Stimulated activated CD8-positive, alpha-beta memory T cell treated with anti-CD3 and anti-CD28 coated beads, Interleukin-7, amount 100 ng/mL, for 1 hour (primary cell): ENCODE results near the gene ARFGAP1.
"Not testable (repeated sequence)": the region's sequence is repeated elsewhere in the genome, so short reads cannot be mapped to it uniquely, and the experiment has no call there.

Source experiments
- DNase-seq, 2 donors: peaks; one replicate each; pipeline ENCODE4 v3.0.0-alpha.2; 2020; ENCODE audit warnings: low read depth in 2 of 2

ARFGAP1 gene

GRCh38 chr20:63240004-63240403, 32.6 kb upstream of the ARFGAP1 start:
- DNase-seq: no peak

DNA sequence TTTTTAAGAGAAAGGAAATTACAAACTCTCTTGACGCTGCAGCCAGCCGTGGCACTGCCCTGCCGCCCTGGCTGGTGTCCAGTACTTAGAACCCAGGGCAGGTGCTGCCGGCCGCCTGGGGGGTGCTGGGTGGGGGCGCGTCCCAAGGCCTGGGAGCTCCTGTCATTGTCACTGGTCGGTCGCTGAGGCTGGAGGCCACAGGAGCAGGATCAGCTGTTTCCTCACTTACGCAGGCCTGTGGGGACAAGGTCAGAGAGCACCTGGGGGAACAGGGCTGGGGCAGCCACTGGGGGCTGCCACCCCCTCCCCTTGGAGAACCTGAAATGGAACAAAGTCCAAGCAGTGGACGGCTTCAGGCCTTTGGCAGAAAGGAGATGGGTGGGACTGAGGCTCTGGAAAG, 31.3 kb upstream of the ARFGAP1 start:
- DNase-seq: no peak

- DNase-seq: no peak
Measured at GRCh38 chr20:63242736-63243135, 29.9 kb upstream of the ARFGAP1 start.

DNA sequence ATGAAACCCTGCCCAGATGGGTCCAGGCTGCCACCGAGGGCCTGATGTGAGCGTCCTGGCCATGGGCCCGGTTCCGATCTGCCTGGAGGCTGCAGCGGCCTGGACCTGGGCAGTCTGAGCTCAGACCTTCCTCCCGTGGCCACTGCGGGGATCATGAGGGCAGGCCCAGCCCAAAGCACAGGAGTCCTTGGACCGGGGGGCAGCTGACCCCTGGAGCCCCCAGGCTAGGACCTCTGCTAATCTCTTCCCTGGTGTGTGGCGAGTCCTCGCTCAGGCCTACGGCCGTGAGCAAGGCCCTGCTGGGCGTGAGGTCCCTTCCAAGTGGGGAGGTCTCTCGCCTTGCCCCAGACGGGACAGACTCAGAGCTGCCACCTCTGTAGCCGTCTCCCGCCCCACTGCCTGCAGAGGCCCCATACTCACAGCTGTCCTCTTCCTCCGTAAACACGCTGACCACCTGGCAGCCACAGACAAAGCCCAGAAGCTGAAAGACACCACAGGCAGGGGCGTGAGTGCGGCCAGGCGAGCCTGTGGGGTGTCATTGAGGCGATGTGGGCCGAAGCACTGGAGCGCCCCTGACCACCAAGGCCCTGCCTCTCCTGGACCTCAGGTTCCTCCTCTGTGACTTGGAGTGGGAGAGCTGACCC, 28.9 kb upstream of the ARFGAP1 start:
- DNase-seq: no peak

- no peak for DNase-seq
Measured at GRCh38 chr20:63244468-63244867, 28.1 kb upstream of the ARFGAP1 start.

GRCh38 chr20:63246490-63247288, 25.9 kb upstream of the ARFGAP1 start:
- no peak for DNase-seq

GRCh38 chr20:63247671-63248228, 24.9 kb upstream of the ARFGAP1 start:
- DNase-seq: no peak

DNA sequence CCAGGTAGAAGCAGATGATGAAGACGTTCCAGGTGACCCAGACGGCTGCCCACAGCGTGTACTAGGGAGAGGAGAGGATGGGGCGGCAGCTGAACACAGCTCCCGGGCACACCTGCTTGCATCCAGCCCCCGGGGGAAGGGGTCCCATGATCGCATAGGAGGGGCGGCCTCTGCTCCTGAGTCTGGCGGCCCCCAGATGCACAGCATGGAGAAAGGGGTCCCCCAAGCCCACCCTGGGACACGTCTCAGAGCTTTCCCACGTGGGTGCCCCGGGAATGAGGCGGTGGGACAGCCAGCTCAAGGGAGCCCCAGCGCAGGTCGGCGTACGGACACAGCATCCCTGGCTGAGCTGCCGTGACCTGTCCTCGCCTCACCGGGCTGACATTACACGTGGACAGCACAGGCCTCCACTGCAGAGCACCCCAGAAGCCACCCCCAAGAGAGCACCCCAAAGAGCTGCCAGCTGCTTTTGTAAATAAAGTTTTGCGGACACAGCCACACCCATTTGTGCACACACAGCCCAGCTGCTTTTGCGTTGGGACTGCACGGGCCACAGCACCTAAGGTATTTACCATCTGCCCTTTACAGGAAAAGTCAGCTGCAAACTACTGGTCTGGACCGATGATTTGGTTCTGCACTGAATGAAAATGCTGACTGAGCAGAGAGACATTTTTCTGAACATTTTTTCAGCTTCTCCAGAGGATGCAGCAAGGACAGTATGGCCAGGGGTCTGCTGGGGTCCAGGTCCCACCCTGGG, 23.6 kb upstream of the ARFGAP1 start:
- DNase-seq: no peak

GRCh38 chr20:63249891-63250290, 22.7 kb upstream of the ARFGAP1 start:
- DNase-seq: no peak

DNA sequence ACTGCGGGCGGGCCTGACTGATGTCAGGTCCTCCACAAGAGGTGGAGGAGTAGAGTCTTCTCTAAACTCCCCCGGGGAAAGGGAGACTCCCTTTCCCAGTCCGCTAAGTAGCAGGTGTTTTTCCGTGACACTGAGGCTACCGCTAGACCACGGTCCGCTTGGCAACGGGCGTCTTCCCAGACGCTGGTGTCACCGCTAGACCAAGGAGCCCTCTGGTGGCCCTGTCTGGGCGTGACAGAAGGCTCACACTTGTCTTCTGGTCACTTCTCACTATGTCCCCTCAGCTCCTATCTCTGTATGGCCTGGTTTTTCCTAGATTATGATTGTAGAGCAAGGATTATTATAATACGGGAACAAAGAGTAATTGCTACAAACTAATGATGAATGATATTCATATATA, 21.3 kb upstream of the ARFGAP1 start:
- DNase-seq: not testable (repeated sequence)

DNA sequence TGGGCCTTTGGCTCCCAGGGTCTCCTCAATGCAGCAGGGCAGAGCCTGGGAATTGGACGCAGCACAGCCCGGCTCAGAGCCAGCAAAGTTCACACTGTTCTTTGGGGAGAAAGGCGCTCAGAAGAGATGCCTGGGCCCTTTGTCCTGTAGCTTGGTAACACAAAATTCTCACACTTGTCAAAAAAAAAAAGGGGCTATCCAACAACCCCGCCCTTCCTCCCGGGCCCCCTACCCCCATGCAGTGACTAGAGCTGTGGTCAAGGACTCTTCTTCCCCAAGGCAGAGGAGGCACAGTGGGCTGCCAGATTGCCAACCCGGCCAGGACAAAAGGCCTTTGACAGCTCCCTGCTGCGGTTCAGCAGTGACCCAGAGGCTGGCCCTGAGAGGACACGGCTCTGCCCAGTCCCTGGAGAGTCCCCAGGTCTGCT, 20.3 kb upstream of the ARFGAP1 start:
- no peak for DNase-seq

GRCh38 chr20:63253065-63253437, 19.6 kb upstream of the ARFGAP1 start:
- DNase-seq: no peak

- DNase-seq: no peak
Measured at GRCh38 chr20:63253438-63254231, 19.0 kb upstream of the ARFGAP1 start.

DNA sequence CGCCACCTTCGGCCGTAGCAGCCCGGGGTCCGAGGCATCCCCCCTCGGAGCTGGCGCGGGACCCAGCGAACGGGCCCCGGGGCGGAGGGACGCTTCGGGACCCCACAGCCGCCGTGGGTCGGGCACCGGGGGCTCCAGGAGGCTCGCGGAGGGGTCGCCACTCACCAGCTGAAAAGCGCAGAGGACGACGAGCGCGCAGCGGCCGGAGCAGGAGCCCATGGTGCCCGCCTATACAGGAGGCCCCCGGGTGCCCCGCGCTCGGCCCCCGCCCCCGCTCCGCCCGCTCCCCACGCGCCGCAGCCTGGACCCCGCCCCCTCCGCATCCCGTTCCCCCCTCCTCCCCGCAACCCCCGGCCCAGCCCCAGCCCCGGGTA, 18.4 kb upstream of the ARFGAP1 start, which contains the start of gene NKAIN4:
TSS of gene NKAIN4 (minus strand) at position 232 of the 374 bp plus-strand sequence. CDS start at position 219, 13 bp downstream.
- no peak for DNase-seq

DNA sequence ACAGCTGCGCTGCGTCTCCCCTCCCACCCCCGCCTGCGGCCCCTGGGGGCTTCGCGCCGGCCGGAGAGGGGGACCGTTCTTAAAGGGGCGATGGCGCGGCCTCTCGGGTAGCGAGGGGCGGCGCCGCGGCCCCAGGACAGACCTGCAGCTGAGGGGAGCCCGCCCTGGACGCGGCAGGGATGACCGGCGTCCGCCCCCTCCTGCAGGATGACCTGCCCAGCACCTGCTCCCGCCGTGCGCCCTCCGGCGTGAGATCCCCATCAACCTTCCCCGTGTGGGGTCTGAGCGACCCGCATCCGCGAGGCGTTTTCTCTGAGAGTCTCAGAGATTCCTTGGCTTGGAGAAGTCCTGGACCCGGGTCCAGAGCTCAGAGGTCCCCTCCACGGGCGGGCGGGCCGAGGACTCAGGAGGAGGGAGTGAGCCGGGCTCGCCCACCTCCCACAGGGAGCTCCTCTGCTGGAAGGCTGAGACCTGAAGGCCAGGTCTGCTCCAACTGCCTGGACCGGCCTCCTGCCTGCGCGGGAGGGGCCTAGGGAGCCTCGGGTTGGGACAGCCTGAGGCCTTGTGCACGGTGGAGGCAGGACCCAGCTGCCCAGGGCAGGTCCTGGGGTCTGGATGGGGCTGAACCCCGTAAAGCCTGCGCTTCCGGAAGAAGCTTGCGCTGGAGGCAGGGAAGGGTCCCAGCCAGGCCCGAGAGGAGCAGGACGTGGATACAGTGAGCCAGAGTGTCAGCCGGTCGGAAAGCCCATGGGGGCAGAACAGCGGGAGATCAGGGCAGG, 17.8 kb upstream of the ARFGAP1 start:
- DNase-seq: no peak

GRCh38 chr20:63255931-63256704, 16.5 kb upstream of the ARFGAP1 start:
- no peak for DNase-seq

- DNase-seq: no peak
Measured at GRCh38 chr20:63256954-63257353, 15.7 kb upstream of the ARFGAP1 start.

DNA sequence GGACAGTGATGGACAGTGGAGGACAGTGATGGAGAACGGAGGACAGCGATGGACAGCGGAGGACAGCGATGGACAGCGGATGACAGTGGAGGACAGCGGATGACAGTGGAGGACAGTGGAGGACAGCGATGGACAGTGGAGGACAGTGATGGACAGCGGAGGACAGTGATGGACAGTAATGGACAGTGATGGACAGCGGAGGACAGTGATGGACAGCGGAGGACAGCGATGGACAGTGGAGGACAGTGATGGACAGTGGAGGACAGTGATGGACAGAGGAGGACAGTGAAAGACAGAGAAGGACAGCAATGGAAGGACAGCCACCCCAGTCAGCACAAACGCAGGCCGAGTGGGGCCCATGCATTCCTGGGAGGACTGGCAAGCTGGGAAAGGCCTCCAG, 15.0 kb upstream of the ARFGAP1 start:
- no peak for DNase-seq

DNA sequence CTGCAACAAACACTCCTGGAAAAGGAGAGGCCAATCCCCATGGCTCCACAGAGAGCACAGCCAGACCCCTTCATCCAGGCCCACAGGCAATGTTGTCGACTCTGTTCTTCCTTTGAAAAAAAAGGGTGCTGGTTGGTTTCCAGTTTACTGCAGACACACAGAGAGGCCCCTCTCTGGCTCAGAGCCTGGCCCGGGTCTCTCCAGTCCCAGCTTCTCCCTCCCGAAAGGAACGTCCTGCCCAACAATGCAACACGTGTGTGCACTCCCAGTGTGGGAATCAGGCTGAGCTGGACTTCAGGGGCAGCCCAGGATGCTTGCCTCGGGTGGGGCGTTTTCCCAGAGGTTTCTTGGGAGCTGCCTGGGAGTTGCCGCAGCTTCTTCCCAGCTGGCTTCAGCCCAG, 13.8 kb upstream of the ARFGAP1 start:
- no peak for DNase-seq
